Measurements from ENCODE around the gene YWHAE. TPM values are rescaled to one million over a fixed set of nuclear protein-coding genes. Genes with fewer than 3 reads are reported as not detected.

The YWHAE gene
- 879 and 1,013 TPM in 2 replicates for total RNA-seq

DNA sequence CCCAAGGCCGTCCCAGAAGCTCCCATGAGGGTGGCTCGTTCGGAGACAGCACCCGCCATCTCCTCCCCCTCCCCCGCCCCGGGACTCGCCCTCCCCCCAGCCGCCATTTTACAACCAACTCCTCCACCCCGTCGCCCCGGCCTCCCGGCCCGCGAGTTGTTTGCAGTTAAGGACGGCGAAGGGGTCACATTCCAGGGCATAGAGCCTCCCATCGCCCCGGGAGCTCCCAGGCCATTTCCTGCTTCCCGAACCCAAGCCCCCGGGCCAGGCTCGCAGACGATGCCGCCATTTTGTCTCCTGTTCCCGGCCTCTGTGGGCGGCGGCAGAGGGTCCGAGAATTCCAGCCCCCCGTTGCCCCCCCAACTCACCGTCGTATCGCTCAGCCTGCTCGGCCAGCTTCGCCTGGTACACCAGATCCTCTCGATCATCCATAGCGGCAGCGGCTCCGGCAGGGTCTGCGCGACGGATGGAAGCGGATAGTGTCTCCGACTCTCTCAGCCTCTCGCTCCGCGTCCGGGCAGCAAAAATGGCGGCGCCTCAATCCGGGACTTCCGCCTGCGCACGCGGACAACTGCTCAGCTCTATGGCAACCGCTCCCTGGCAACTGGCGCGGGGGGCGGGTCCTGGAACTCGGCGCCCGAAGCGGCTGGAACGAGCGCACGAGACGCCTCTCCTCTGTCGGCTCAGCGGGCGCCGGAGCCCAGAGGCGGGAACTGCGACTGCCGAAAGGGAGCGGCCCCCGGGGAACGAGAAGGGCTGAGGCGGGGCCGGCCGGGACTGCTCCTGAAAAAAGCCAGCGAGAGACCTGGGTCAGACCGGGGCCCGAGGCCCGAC, at the start of gene YWHAE:
Gene YWHAE (minus strand): TSS at position 544 of the 834 bp plus-strand sequence. CDS start 112 bp downstream, at position 432.

Other genes with a start within 250 kb of the YWHAE start
- 34.7 and 46.7 TPM in 2 replicates for gene ABR, start 220.2 kb downstream of the YWHAE start, total RNA-seq
- gene BHLHA9, start 129.8 kb downstream of the YWHAE start, total RNA-seq = not detected in 2 replicates
- not detected in 2 replicates for gene TRARG1, start 120.6 kb downstream of the YWHAE start, total RNA-seq
- gene CRK, start 56.0 kb upstream of the YWHAE start, total RNA-seq = 66.3 and 73.7 TPM in 2 replicates
- gene MYO1C, start 92.5 kb upstream of the YWHAE start, total RNA-seq = 153 and 162 TPM in 2 replicates
- 25.5 and 28.5 TPM in 2 replicates for gene INPP5K, start 116.4 kb upstream of the YWHAE start, total RNA-seq
- 31.4 and 31.9 TPM in 2 replicates for gene PITPNA, start 162.6 kb upstream of the YWHAE start, total RNA-seq
- gene SLC43A2, start 228.6 kb upstream of the YWHAE start, total RNA-seq = 24.2 and 28.5 TPM in 2 replicates
- 0.89 and 1.4 TPM in 2 replicates for gene SCARF1, start 245.5 kb upstream of the YWHAE start, total RNA-seq
- gene RILP, start 249.6 kb upstream of the YWHAE start, total RNA-seq = 15.9 and 28.2 TPM in 2 replicates